GM13976 (cell line): ENCODE results near the gene KCNK4.
"Not testable (repeated sequence)": the region's sequence is repeated elsewhere in the genome, so short reads cannot be mapped to it uniquely, and the experiment has no call there.

ENCODE experiments used
- DNase-seq: peaks from one replicate; pipeline ENCODE4 v3.0.0; 2012; ENCODE audit warnings: low spot score
- in situ Hi-C: fragments of 300-500 bp; cut with MboI; formaldehyde crosslinking; loops from one replicate; pipeline ENCODE4 v1.12.0; 2022; ENCODE audit warnings: low sequenced_read_pairs, mixed read lengths, inconsistent platforms; ENCODE audit not compliant: unreplicated experiment
- TF ChIP-seq, protein P1 (sequence below): IDR thresholded peaks from 2 replicates; pipeline ENCODE4 v1.5.1; 2012; ENCODE audit warnings: borderline replicate concordance, mild to moderate bottlenecking; ENCODE audit not compliant: insufficient read depth; ENCODE audit errors: extremely low read depth, missing control alignments, control extremely low read depth

The KCNK4 gene

DNA sequence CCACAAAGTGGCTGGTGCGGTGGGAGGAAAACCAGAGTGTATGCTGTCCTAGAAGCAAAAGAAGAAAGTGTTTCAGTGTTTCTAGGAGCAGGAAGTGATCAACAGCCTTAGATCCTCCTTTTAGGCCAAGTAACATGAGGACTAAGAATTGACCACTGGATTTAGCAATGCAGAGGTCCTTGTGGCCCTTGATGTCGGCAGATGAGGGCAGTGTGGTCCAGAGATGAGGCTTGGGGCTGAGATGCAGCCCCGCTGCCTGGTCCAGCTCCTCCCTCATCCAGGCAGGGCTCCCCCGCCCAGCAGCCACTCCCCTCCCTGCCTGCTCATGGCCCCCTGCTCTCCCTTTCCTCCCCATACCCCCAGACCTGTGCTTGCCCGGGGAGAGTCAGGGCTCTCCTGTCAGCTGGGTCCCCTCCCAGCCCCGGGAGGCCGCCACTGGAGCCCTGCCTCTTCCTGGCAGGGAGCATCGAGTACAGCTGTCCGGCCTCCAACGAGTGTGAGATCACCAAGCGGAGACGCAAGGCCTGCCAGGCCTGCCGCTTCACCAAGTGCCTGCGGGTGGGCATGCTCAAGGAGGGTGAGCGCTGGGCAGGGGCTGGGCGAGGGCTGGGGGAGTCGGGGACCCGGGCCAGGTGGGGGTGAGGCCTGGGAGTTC, 22.5 kb downstream of the KCNK4 start:
- in situ Hi-C loops = no loop called here
- TF ChIP-seq, protein P1, sequence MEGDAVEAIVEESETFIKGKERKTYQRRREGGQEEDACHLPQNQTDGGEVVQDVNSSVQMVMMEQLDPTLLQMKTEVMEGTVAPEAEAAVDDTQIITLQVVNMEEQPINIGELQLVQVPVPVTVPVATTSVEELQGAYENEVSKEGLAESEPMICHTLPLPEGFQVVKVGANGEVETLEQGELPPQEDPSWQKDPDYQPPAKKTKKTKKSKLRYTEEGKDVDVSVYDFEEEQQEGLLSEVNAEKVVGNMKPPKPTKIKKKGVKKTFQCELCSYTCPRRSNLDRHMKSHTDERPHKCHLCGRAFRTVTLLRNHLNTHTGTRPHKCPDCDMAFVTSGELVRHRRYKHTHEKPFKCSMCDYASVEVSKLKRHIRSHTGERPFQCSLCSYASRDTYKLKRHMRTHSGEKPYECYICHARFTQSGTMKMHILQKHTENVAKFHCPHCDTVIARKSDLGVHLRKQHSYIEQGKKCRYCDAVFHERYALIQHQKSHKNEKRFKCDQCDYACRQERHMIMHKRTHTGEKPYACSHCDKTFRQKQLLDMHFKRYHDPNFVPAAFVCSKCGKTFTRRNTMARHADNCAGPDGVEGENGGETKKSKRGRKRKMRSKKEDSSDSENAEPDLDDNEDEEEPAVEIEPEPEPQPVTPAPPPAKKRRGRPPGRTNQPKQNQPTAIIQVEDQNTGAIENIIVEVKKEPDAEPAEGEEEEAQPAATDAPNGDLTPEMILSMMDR = no peak
- DNase-seq = no peak

DNA sequence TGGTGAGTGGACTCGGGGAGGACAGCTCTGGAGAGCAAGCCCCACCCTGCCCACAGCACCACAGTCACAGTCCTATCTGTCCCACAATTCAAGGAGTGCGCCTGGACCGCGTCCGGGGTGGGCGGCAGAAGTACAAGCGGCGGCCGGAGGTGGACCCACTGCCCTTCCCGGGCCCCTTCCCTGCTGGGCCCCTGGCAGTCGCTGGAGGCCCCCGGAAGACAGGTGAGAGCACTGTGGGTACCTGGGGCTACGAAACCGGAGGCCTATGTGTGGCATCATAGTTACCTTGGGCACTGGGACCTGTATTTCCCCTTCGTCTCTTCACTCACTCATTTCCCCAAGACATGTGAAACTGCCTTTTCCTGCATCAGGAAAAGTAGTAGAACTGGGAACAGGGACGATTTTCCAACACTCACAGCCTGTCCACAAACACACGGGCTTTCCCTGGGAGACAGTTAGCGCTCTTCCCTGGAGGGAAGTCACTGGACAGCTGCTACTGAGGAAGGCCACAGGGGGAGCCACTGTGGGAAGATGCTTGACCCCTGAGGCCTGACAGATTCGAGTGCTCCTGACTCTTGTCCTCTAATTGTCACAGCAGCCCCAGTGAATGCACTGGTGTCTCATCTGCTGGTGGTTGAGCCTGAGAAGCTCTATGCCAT, 23.2 kb downstream of the KCNK4 start:
- DNase-seq = no peak
- in situ Hi-C loops = no loop called here
- TF ChIP-seq, protein P1 = no peak

DNA sequence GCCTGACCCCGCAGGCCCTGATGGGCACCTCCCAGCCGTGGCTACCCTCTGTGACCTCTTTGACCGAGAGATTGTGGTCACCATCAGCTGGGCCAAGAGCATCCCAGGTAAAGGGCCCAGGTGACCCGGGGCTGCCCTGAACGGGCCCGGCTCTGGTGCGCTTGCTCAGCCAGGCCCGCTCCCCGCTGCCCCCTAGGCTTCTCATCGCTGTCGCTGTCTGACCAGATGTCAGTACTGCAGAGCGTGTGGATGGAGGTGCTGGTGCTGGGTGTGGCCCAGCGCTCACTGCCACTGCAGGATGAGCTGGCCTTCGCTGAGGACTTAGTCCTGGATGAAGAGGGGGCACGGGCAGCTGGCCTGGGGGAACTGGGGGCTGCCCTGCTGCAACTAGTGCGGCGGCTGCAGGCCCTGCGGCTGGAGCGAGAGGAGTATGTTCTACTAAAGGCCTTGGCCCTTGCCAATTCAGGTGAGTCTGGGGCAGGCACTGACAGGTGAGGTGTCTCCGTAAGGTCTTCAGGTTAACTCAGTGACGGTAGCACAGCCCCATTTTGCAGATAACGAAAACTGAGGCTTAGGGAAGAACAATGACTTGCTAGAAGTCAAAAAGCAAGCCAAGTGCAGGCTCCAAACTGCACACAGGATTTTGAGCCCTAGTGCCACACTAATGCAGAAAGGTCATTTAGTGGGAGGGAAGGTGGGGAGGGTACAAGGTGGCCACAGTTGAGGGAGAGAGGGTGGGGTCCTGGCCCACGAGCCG, 23.9 kb downstream of the KCNK4 start:
- TF ChIP-seq, protein P1 = no peak
- no peak for DNase-seq
- in situ Hi-C loops = no loop called here

DNA sequence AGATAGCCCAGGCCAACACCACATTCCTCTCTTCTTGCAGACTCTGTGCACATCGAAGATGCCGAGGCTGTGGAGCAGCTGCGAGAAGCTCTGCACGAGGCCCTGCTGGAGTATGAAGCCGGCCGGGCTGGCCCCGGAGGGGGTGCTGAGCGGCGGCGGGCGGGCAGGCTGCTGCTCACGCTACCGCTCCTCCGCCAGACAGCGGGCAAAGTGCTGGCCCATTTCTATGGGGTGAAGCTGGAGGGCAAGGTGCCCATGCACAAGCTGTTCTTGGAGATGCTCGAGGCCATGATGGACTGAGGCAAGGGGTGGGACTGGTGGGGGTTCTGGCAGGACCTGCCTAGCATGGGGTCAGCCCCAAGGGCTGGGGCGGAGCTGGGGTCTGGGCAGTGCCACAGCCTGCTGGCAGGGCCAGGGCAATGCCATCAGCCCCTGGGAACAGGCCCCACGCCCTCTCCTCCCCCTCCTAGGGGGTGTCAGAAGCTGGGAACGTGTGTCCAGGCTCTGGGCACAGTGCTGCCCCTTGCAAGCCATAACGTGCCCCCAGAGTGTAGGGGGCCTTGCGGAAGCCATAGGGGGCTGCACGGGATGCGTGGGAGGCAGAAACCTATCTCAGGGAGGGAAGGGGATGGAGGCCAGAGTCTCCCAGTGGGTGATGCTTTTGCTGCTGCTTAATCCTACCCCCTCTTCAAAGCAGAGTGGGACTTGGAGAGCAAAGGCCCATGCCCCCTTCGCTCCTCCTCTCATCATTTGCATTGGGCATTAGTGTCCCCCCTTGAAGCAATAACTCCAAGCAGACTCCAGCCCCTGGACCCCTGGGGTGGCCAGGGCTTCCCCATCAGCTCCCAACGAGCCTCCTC, 24.8 kb downstream of the KCNK4 start:
- in situ Hi-C loops, DNase-seq: not testable (repeated sequence)

DNA sequence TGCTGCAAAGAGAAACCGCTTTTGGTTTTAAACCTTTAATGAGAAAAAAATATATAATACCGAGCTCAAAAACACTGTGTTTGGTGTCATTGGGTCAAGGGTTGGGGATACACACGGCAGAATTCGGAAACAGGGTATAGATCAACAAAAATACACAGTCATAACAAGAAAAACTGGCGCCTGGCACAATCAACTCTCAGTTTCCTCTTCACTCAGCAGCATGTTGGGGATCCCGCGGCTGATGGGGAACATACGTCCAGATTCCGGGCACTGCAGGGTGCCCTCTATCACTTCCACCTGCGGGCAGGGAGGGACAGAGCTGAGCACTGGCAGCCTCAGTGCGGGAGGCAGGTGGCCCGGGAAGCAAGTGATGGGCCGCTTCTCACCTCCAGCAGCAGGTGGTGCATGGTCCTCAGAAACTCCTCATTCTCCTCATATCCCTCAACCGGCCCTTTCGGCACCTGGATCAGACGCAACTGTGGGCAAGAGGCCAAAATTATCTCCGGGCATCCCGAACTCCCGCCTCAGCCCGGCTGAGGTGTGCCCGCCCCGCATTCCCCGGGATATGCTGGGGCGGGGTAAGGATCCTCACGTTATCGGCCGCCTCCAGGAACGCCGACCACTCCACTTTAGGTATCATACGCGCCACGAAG, 25.7 kb downstream of the KCNK4 start:
- in situ Hi-C loops = no loop called here
- DNase-seq = no peak
- TF ChIP-seq, protein P1 = no peak

DNA sequence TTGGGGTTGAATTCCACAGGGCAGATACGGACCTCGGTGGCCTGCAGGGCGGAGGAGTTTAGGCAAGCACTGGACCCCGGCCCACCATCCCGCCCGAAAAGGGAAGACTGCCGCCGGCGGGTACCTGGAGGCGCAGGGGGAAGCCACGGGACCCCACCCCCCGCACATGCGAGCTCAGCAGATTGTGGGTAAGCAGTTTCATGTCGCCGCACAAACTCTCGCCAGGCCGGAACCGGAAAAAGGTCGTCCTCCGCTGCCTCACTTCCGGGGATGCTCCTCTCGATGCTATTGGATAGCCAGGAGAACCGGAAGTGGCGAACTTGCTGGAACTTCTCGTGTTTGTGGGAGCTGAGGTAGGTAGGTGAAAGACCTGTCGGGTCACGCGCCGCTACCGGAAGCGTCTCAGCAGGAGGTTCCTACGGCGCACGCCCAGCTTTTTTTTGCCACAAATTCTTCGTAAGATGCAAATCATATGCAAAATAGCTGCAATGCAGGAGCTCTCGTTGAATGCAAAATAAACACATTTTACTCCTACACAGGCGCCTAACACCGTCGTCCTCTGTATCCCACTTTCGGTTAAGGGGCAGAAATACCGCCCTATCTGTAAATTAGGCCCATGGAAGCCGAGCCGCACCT, 26.3 kb downstream of the KCNK4 start, which contains the start of gene TRMT112:
Gene TRMT112, minus strand, starts transcription at position 235 of the 636 bp plus-strand sequence. Its CDS starts 33 bp downstream, at position 202.
- DNase-seq = peak; percentile 93
- TF ChIP-seq, protein P1 = no peak
- in situ Hi-C loops = no loop called here
